Esophagus muscularis mucosa (tissue), 4 donors: Measurements from ENCODE around the gene C1D.

Source experiments
- EP300 ChIP-seq: sonication (generic); formaldehyde crosslinking; IDR thresholded peaks from one replicate; pipeline ENCODE4 v1.6.1; 2017; ENCODE audit warnings: antibody characterized with exemption
- POLR2A ChIP-seq: fragments of 450-650 bp; IDR thresholded peaks from one replicate; pipeline ENCODE4 v1.6.1; 2017; ENCODE audit warnings: antibody characterized with exemption, moderate library complexity, mild to moderate bottlenecking, low read depth
- POLR2AphosphoS5 ChIP-seq, 2 donors: sonication (generic); formaldehyde crosslinking; IDR thresholded peaks; one replicate each; pipeline ENCODE4 v1.6.1; 2017; ENCODE audit warnings: antibody characterized with exemption in 2 of 2
- TF ChIP-seq, protein P1 (sequence below), 3 experiments: fragments of 200-600 bp in 2 of 3; fragments of 450-650 bp in 1 of 3; sonication (generic) in 2 of 3; IDR thresholded peaks; one replicate each; pipeline ENCODE4 v1.5.1; 2017 to 2019; ENCODE audit warnings: antibody characterized with exemption in 3 of 3, mild to moderate bottlenecking in 2 of 3, moderate library complexity in 1 of 3

GRCh38 chr2:68024450-68024849 lies 38.4 kb downstream of the C1D start:
- TF ChIP-seq, protein P1, sequence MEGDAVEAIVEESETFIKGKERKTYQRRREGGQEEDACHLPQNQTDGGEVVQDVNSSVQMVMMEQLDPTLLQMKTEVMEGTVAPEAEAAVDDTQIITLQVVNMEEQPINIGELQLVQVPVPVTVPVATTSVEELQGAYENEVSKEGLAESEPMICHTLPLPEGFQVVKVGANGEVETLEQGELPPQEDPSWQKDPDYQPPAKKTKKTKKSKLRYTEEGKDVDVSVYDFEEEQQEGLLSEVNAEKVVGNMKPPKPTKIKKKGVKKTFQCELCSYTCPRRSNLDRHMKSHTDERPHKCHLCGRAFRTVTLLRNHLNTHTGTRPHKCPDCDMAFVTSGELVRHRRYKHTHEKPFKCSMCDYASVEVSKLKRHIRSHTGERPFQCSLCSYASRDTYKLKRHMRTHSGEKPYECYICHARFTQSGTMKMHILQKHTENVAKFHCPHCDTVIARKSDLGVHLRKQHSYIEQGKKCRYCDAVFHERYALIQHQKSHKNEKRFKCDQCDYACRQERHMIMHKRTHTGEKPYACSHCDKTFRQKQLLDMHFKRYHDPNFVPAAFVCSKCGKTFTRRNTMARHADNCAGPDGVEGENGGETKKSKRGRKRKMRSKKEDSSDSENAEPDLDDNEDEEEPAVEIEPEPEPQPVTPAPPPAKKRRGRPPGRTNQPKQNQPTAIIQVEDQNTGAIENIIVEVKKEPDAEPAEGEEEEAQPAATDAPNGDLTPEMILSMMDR (IDR thresholded peaks at IDR 0.05) = no peak
- TF ChIP-seq EP300 (no peak), POLR2A (no peak), POLR2AphosphoS5 (IDR thresholded peaks at IDR 0.05) (no peak)
